A673 (cell line): ENCODE results near the gene ADGRG7.

Experiments used
- CTCF ChIP-seq: fragments of 300-800, 200-600 bp; sonication (generic); conservative IDR thresholded peaks from 2 replicates; pipeline ENCODE4 v1.5.1; 2017; ENCODE audit warnings: low read depth, mild to moderate bottlenecking, antibody characterized with exemption, low read length, moderate library complexity, mixed read lengths
- EZH2 ChIP-seq: fragments of 200-600 bp; sonication (generic); IDR thresholded peaks from 2 replicates; pipeline ENCODE4 v1.6.1; 2017; ENCODE audit warnings: borderline replicate concordance, low read depth, mild to moderate bottlenecking, mixed read lengths, antibody characterized with exemption, low read length; ENCODE audit not compliant: poor library complexity, severe bottlenecking

GRCh38 chr3:100695696-100696095 lies 86.3 kb downstream of the ADGRG7 start:
- TF ChIP-seq CTCF (no peak), EZH2 (no peak)
